OCI-LY7 (cell line): ENCODE data around the gene DYNLT3. TPM values are rescaled to one million over a fixed set of nuclear protein-coding genes. Genes with fewer than 3 reads are reported as not detected.

ENCODE experiments used
- BruUV-seq: library from RNA; stranded (reverse); fragments of 400-500 nt; replicated peaks from 2 replicates; lab custom pipeline; 2021; lab: Mats Ljungman, UMichigan
- CTCF ChIA-PET: fragments of 300-600 bp; sonication (Branson Sonifier 250); formaldehyde crosslinking; loops from one replicate; lab custom pipeline; 2022; ENCODE audit warnings: antibody characterized with exemption; ENCODE audit not compliant: unreplicated experiment; lab: Charles Lee
- POLR2A ChIA-PET: fragments of 300-600 bp; sonication (Branson Sonifier 250); formaldehyde crosslinking; loops from one replicate; lab custom pipeline; 2022; ENCODE audit warnings: antibody characterized with exemption; lab: Charles Lee
- DNase-seq: peaks from one replicate; pipeline ENCODE4 v3.0.0-alpha.2; 2015; ENCODE audit warnings: low spot score
- H2AFZ ChIP-seq: fragments of 200-600 bp; sonication (generic), shearing (Covaris generic); 2 replicates; pipeline ENCODE4 v1.6.1; 2014; ENCODE audit warnings: mild to moderate bottlenecking, antibody characterized with exemption, low read length, moderate library complexity
- H3K27ac ChIP-seq: fragments of 200-600 bp; sonication (generic); 2 replicates; pipeline ENCODE4 v1.5.1; 2014; ENCODE audit warnings: mixed run types, low read depth, mild to moderate bottlenecking, moderate library complexity, low read length, inconsistent platforms; ENCODE audit not compliant: poor library complexity, severe bottlenecking
- H3K36me3 ChIP-seq: fragments of 200-600 bp; sonication (generic); 2 replicates; pipeline ENCODE4 v1.6.1; 2014; ENCODE audit warnings: mild to moderate bottlenecking, antibody characterized with exemption, low read length, moderate library complexity, mixed read lengths; ENCODE audit not compliant: insufficient read depth
- H3K4me1 ChIP-seq: fragments of 200-600 bp; sonication (generic); 2 replicates; pipeline ENCODE4 v1.5.1; 2014; ENCODE audit warnings: mild to moderate bottlenecking, low read length; ENCODE audit not compliant: insufficient read depth, poor library complexity, severe bottlenecking
- H3K4me2 ChIP-seq: fragments of 200-600 bp; sonication (generic); 2 replicates; pipeline ENCODE4 v1.6.1; 2014; ENCODE audit warnings: mild to moderate bottlenecking, low read length
- H3K4me3 ChIP-seq: fragments of 200-600 bp; sonication (generic); 2 replicates; pipeline ENCODE4 v1.5.1; 2014; ENCODE audit warnings: mild to moderate bottlenecking, low read depth, low read length; ENCODE audit not compliant: poor library complexity, severe bottlenecking
- H3K79me2 ChIP-seq: fragments of 200-600 bp; sonication (generic); 2 replicates; pipeline ENCODE4 v1.6.1; 2016; ENCODE audit warnings: low read depth, mild to moderate bottlenecking, low read length, moderate library complexity, mixed read lengths; ENCODE audit not compliant: insufficient read depth
- H3K9me2 ChIP-seq: fragments of 200-600 bp; sonication (generic); 2 replicates; pipeline ENCODE4 v1.6.1; 2016; ENCODE audit warnings: mild to moderate bottlenecking, low read length, mixed read lengths; ENCODE audit not compliant: insufficient read depth
- H3K9me3 ChIP-seq: fragments of 200-600 bp; sonication (generic); 2 replicates; pipeline ENCODE4 v1.6.1; 2014; ENCODE audit warnings: mild to moderate bottlenecking, mixed run types, low read length, mixed read lengths
- H4K20me1 ChIP-seq: fragments of 200-600 bp; sonication (generic); 2 replicates; pipeline ENCODE4 v1.6.1; 2014; ENCODE audit warnings: mild to moderate bottlenecking, antibody characterized with exemption, low read length, moderate library complexity, mixed read lengths; ENCODE audit not compliant: insufficient read depth
- EZH2phosphoT487 ChIP-seq: fragments of 200-600 bp; sonication (generic); IDR thresholded peaks from 2 replicates; pipeline ENCODE4 v1.6.1; 2018; ENCODE audit warnings: low read depth, borderline replicate concordance, mild to moderate bottlenecking, mixed run types, antibody characterized with exemption, low read length, moderate library complexity, mixed read lengths
- intact Hi-C: fragments of 100-400 bp; cut with micrococcal nuclease; formaldehyde crosslinking; loops from one replicate; pipeline ENCODE4 v1.10.0; 2022; ENCODE audit not compliant: unreplicated experiment
- total RNA-seq, 2 experiments: library from RNA; depleted of rRNA in 1 of 2; stranded (reverse); fragments of >200 nt in 1 of 2; shearing (Covaris generic) in 1 of 2; gene quantifications; 2 replicates each; pipeline ENCODE4 v1.2.3, GENCODE V29; 2014 to 2022
- TF ChIP-seq, protein P1 (sequence below): fragments of 200-600 bp; sonication (generic); conservative IDR thresholded peaks from 2 replicates; pipeline ENCODE4 v1.5.1; 2014; ENCODE audit warnings: mild to moderate bottlenecking, antibody characterized with exemption, low read length, moderate library complexity, mixed read lengths

DYNLT3 gene
- total RNA-seq, 2 experiments from 2014 or later, result 0.73 to 18.6 TPM

DNA sequence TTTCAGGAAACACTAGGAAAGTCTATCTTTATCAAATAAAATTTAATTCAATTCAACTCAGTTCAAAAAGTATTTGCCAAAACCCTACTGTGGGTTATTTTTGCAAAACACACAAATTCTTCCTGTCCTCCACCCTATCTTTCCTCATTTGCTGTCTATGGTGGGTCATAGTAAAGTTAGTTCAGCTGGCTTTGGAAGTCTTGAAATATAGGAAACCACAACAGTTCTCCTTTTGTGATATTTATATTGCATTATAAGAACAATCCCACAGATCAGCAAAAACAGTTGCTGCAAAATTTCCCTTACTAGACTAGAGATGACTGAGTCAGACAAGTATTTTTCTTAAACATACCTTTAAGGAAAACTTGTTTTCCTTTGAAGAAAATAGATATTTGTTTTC lies 45.3 kb downstream of the DYNLT3 start:
- ChIA-PET POLR2A (interaction anchor here (0.6 to 1.0 kb wide), 2 partner anchors 11 to 21 kb away, joined by 3 read pairs; no protein-coding TSS in a partner anchor), CTCF (no interaction called here)
- no TSS peak for BruUV-seq
- H2AFZ ChIP-seq, result no peak overlapping the region
- peaks cover 9% of the 10 kb centered on the region for H3K4me1 ChIP-seq
- TF ChIP-seq EZH2phosphoT487, result no peak
- TF ChIP-seq, protein P1, sequence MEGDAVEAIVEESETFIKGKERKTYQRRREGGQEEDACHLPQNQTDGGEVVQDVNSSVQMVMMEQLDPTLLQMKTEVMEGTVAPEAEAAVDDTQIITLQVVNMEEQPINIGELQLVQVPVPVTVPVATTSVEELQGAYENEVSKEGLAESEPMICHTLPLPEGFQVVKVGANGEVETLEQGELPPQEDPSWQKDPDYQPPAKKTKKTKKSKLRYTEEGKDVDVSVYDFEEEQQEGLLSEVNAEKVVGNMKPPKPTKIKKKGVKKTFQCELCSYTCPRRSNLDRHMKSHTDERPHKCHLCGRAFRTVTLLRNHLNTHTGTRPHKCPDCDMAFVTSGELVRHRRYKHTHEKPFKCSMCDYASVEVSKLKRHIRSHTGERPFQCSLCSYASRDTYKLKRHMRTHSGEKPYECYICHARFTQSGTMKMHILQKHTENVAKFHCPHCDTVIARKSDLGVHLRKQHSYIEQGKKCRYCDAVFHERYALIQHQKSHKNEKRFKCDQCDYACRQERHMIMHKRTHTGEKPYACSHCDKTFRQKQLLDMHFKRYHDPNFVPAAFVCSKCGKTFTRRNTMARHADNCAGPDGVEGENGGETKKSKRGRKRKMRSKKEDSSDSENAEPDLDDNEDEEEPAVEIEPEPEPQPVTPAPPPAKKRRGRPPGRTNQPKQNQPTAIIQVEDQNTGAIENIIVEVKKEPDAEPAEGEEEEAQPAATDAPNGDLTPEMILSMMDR, result no peak
- H3K9me2 ChIP-seq, result no peaks in the 10 kb centered on the region
- H3K36me3 ChIP-seq, result peaks cover 100% of the 10 kb centered on the region
- H3K27ac ChIP-seq, result no peak overlapping the region
- no peak overlapping the region for H3K4me3 ChIP-seq
- H3K9me3 ChIP-seq, result no peaks in the 10 kb centered on the region
- no peaks in the 10 kb centered on the region for H3K79me2 ChIP-seq
- no peak for DNase-seq
- H3K4me2 ChIP-seq, result no peak overlapping the region
- intact Hi-C loops, result no loop called here
- no peaks in the 10 kb centered on the region for H4K20me1 ChIP-seq

DNA sequence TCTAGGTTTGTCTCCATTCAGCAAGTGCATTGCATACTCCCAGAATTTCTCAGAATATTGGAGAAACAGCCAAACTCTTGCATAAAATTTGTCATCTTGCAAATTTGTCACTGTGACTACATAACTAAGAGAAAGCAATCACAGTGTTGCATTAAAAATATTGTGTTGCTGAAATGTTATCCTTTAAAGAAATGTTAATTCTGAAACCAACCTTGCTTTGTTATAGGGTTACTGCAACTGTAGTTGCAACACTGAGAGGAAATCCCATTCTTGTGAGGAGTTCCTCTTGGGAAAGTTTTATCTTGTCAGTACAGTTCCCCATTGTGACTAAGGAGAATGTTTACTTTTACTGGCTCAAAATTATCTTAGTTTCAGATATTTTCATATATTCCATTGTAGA lies 46.7 kb downstream of the DYNLT3 start:
- ChIA-PET POLR2A (interaction anchor here (0.6 kb wide), 1 partner anchor 298 kb away, joined by 4 read pairs; no protein-coding TSS in a partner anchor), CTCF (no interaction called here)
- H3K9me2 ChIP-seq, result no peaks in the 10 kb centered on the region
- BruUV-seq, result no TSS peak
- no peak for DNase-seq
- H3K27ac ChIP-seq, result no peak overlapping the region
- intact Hi-C loops, result no loop called here
- peaks cover 96% of the 10 kb centered on the region for H3K36me3 ChIP-seq
- no peak overlapping the region for H3K4me3 ChIP-seq
- H3K9me3 ChIP-seq, result no peaks in the 10 kb centered on the region
- H4K20me1 ChIP-seq, result no peaks in the 10 kb centered on the region
- H3K79me2 ChIP-seq, result no peaks in the 10 kb centered on the region
- peaks cover 23% of the 10 kb centered on the region for H3K4me1 ChIP-seq
- no peak overlapping the region for H2AFZ ChIP-seq
- no peak overlapping the region for H3K4me2 ChIP-seq
- TF ChIP-seq, protein P1, result no peak
- no peak for TF ChIP-seq EZH2phosphoT487

DNA sequence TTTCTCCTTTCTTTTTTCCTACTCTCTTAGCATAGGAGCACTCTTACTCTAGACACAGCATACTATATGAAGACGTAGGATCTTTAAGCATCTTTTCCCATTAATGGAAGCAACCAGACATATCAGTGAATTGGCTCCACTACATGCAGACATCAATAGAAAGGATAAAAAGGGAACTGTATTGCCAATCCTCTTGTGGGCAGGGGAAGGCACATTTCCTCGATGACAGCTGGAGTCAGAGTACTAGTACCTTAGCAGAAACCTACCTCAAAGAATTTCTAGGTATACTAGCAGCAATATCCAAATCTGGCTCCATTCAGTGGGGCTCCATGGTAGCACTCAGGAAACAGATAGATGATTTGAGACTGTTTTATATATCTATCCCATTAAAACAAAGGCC lies 47.4 kb downstream of the DYNLT3 start:
- Histone ChIP-seq H3K4me3 (no peak overlapping the region), H3K79me2 (no peaks in the 10 kb centered on the region), H2AFZ (no peak overlapping the region), H3K9me3 (no peaks in the 10 kb centered on the region), H3K9me2 (no peaks in the 10 kb centered on the region), H3K4me1 (peaks cover 30% of the 10 kb centered on the region), H3K27ac (no peak overlapping the region), H3K4me2 (no peak overlapping the region), H4K20me1 (no peaks in the 10 kb centered on the region), H3K36me3 (peaks cover 96% of the 10 kb centered on the region)
- intact Hi-C loops, result no loop called here
- DNase-seq, result no peak
- POLR2A ChIA-PET, result interaction anchor here (1.5 to 2.3 kb wide), 3 partner anchors 12 to 18 kb away, joined by 4 to 11 read pairs (median 7); no protein-coding TSS in a partner anchor
- no TSS peak for BruUV-seq
- TF ChIP-seq, protein P1, result no peak
- no peak for TF ChIP-seq EZH2phosphoT487
- CTCF ChIA-PET, result no interaction called here
